HTR-8/SVneo (cell line): Measurements from ENCODE around the gene PI4K2A.

ENCODE experiments used
- DNase-seq: peaks from one replicate; pipeline ENCODE4 v3.0.0; 2011; ENCODE audit warnings: low spot score, mixed read lengths; ENCODE audit not compliant: insufficient read length
- FAIRE-seq: peaks from 2 replicates; lab custom pipeline; 2011; peaks lifted over from hg19 to GRCh38; lab: Jason Lieb, UNC

Gene PI4K2A

DNA sequence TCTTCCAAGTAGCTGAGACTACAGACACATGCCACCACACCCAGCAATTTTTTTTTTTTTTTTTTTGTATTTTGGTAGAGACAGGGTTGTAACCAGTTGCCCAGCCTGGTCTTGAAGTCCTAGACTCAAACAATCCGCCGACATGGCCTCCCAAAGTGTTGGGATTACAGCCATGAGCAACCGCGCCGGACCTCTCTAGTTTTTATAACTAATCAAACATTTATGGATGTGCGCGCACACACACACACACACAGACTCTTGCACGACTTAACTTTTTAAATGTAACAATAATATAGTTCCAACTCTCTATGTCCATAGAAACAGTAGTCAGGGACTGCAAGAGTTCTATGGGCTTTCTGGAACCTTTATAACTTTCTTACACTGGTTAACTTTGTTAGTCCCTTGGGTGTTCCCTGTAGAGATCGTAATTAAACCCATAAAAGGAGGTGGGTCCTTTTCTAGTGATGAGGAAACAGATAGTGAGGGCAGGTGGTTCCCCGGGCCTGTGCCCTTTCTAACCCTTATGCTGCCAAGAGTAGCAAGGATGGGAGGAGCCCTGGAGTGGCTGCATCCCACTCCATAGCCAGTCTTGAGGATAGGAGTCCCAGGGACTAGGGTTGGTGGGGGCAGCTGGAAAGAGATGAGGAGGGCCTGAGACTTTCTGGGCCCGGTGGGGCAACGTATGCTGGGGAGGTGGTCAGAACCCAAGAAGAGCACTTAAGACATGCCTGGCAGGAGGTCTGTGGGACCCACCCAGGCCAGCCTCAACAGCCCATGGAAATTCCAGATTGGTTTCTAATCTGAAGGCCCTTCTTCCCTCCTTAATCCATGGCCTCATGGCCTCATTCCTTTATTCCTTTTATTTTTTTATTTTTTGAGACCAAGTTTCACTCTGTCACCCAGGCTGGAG lies 81.7 kb downstream of the PI4K2A start:
- no peak for FAIRE-seq
- DNase-seq = no peak

DNA sequence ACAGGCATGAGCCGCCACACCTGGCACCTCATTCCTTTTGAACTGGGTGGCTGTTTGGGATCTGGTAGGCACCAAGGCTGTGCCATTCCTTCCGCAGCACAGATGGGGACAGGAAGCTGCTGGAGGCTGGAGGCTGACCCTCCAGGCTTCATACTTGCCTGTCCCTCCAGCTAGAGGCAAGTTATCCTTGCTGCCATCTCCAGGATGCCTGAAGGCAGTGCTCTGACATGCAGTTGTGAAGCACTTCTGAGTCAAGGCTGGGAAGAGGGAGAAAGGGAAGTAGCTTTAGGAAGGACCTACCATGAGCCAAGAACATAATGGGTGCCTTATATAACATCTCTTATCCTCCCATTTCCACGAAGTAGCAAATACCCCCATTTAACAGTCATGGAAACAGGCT lies 82.5 kb downstream of the PI4K2A start:
- DNase-seq (no peak), FAIRE-seq (no peak)

DNA sequence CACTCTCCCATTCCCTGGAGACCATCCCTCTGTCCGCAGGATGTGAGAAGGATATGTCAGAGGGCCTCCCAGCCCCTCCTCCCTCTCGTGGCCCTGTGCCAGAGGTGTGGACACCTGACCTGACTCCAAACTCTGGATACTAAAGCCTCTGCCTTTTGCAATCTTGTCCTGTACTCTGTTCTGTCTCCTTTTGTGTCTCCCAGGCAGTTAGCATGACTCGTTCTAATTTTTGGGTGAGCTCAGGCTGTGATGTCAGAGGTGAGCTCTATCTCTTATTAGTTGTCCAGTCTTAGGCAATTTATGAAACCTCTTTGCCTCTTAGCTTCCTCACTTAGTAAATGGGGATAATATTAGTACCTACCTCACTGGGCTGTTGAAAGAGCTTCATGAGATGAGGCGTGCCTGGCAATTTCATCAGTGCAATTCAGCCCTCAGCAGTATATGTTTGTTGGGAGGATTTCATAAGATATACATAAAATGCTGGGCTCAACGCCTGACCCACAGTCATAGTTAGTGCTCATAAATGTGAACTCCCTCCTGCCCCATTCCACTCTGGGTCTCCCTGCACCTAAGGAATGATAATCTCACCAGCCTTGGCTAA lies 84.0 kb downstream of the PI4K2A start:
- DNase-seq = no peak
- no peak for FAIRE-seq
